ENCODE measurements around the gene PARN. TPM values are rescaled to one million over a fixed set of nuclear protein-coding genes. Genes with fewer than 3 reads are reported as not detected.
"Not testable (repeated sequence)": the region's sequence is repeated elsewhere in the genome, so short reads cannot be mapped to it uniquely, and the experiment has no call there.

PARN gene
- total and polyA plus RNA-seq, 12 donors, result 11.7 to 121 (median 35.6) TPM

DNA sequence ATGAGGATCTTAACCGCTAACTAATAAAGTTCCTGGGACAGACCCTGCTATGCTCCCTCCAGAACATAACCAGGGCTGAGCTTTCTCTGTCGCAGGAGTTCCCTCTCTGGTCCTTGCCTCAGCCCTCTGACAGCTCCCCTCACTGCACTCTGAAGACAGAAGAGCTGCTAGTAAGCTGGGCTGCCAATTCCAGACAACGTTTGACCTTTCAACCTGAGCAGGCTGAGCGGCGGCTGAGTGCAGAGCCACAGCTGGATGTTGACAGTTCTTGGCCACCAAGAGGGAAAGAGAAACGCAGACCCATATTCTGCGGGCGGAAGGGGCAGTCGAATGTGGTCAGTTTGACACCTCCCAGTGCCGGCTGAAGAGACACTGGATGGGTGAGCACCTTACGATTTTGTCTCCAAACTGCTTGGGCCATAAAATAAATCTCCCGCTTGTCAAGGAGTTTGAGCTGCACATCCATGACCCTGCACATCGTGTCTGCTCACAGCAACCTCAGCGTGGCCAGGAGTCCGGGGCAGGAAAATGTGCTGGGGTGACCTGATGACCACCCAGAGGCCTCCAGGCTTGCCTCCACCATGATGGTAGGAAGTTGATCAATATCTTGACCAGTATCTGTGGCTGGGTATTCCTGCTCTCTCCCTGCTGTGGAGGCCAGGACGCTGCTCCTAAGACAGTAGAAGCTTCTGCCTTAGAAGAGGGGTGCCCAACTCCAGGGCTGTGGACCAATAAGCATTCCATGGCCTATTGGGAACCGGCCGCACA lies 209.2 kb downstream of the PARN start:
- WGBS, 4 donors, result 73 to 84% (median 77%) methylated on average over 9 to 18 of the region's 18 CpGs
- H3K9me3 ChIP-seq (replicated peaks in 1 of 3), result no peaks in the 10 kb centered on the region
- H3K4me1 ChIP-seq (replicated peaks in 1 of 2), result peaks cover 0 to 3% of the 10 kb centered on the region in 2 donors
- TF ChIP-seq POLR2A (IDR thresholded peaks at IDR 0.05), result no peak
- TF ChIP-seq, protein P1, sequence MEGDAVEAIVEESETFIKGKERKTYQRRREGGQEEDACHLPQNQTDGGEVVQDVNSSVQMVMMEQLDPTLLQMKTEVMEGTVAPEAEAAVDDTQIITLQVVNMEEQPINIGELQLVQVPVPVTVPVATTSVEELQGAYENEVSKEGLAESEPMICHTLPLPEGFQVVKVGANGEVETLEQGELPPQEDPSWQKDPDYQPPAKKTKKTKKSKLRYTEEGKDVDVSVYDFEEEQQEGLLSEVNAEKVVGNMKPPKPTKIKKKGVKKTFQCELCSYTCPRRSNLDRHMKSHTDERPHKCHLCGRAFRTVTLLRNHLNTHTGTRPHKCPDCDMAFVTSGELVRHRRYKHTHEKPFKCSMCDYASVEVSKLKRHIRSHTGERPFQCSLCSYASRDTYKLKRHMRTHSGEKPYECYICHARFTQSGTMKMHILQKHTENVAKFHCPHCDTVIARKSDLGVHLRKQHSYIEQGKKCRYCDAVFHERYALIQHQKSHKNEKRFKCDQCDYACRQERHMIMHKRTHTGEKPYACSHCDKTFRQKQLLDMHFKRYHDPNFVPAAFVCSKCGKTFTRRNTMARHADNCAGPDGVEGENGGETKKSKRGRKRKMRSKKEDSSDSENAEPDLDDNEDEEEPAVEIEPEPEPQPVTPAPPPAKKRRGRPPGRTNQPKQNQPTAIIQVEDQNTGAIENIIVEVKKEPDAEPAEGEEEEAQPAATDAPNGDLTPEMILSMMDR (IDR thresholded peaks at IDR 0.05), result no peak
- peak in 3 of 7 donors; percentile 7 to 66 (median 21) for DNase-seq
- H3K36me3 ChIP-seq (replicated peaks in 1 of 2), result no peaks in the 10 kb centered on the region
- H3K27me3 ChIP-seq, result no peaks in the 10 kb centered on the region
- no peak overlapping the region for H3K4me3 ChIP-seq
- intact Hi-C loops (cut with DNase I), result no loop called here
- H3K27ac ChIP-seq, result no peak overlapping the region

DNA sequence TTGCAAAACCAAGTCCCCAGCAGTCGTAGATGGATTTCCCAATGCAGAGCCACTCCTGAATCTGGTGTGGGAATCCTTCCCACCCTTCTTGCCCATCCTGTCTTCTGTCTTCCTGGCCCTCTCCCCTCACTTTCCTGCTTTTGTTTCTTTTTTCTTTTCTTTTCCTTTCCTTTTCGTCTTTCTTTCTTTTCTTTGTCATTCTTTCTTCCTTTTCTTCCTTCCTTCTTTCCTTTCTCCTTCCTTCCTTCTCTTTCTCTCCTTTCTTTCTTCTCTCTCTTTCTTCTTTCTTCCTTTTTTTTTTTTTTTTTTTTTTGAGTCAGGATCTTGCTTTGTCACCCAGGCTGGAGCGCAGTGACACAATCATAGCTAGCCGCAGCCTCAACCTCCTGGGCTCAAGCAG lies 209.8 kb downstream of the PARN start:
- WGBS, 4 donors, result 81 to 90% (median 85%) methylated on average over 4 of the region's 4 CpGs
- H3K27ac ChIP-seq; H3K9me3 ChIP-seq (replicated peaks in 1 of 3); H3K36me3 ChIP-seq (replicated peaks in 1 of 2); H3K4me3 ChIP-seq; H3K27me3 ChIP-seq; intact Hi-C loops (cut with DNase I); H3K4me1 ChIP-seq (replicated peaks in 1 of 2); DNase-seq: not testable (repeated sequence)

DNA sequence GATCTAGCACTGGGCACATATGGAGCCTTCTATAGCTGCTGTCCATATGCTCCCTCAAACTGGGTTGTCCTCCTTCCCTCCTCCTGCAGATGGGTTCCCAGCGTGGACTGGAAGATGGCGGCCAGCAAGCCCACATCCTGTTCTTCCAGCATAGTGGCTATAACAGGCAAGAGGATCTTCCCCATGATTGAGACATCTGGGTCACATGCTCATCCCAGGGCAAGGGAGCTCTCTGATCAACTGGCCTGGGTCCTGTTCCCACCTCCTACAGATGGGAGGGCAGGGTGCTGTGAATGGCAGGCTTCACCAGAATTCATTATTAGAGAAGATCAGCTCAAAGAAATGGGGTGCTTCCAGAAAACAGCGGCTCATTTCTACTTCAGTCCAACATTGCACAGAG lies 210.2 kb downstream of the PARN start:
- no peak overlapping the region for H3K4me3 ChIP-seq
- H3K27me3 ChIP-seq, result no peaks in the 10 kb centered on the region
- H3K4me1 ChIP-seq (replicated peaks in 1 of 2), result peaks cover 0 to 3% of the 10 kb centered on the region in 2 donors
- intact Hi-C loops (cut with DNase I), result no loop called here
- peak overlapping the region in 1 of 5 donors; percentile 61 for H3K27ac ChIP-seq
- 79 to 94% (median 91%) methylated on average over 3 of the region's 3 CpGs for WGBS, 4 donors
- H3K36me3 ChIP-seq (replicated peaks in 1 of 2), result no peaks in the 10 kb centered on the region
- no peak for DNase-seq
- TF ChIP-seq, protein P1 (IDR thresholded peaks at IDR 0.05), result no peak
- TF ChIP-seq POLR2A (IDR thresholded peaks at IDR 0.05), result no peak
- H3K9me3 ChIP-seq (replicated peaks in 1 of 3), result no peaks in the 10 kb centered on the region

DNA sequence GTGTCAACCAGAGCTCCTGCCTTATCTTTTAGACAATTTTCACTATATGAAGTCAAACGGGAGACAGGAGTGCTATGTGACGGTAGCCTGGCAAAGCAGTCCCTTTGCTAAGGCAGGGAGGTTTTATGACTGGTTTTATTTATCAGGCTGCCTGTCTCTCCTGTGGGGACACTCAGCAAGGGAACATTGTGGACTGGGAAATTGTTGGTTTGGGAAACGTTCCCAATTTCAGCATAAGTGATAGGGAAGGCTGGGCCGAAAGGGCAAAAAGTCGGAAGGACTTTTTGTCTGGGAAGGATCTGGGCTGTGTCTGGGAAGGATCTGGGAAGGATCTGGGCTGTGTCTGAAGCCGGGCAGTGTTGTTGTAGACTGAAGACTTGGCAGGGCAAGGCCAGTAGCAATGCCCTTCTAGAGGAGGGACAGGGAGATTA lies 211.2 kb downstream of the PARN start:
- TF ChIP-seq, protein P1 (IDR thresholded peaks at IDR 0.05), result no peak
- TF ChIP-seq POLR2A (IDR thresholded peaks at IDR 0.05), result no peak
- intact Hi-C loops (cut with DNase I), result no loop called here
- WGBS, 4 donors, result 60 to 69% (median 65%) methylated on average over 6 of the region's 6 CpGs
- peak overlapping the region in 2 of 5 donors; percentile 17 to 61 for H3K27ac ChIP-seq
- DNase-seq, result peak in 2 of 7 donors; percentile 17 to 26
- no peaks in the 10 kb centered on the region for H3K9me3 ChIP-seq (replicated peaks in 1 of 3)
- no peak overlapping the region for H3K4me3 ChIP-seq
- peaks cover 0 to 3% of the 10 kb centered on the region in 2 donors for H3K4me1 ChIP-seq (replicated peaks in 1 of 2)
- H3K36me3 ChIP-seq (replicated peaks in 1 of 2), result no peaks in the 10 kb centered on the region
- no peaks in the 10 kb centered on the region for H3K27me3 ChIP-seq

DNA sequence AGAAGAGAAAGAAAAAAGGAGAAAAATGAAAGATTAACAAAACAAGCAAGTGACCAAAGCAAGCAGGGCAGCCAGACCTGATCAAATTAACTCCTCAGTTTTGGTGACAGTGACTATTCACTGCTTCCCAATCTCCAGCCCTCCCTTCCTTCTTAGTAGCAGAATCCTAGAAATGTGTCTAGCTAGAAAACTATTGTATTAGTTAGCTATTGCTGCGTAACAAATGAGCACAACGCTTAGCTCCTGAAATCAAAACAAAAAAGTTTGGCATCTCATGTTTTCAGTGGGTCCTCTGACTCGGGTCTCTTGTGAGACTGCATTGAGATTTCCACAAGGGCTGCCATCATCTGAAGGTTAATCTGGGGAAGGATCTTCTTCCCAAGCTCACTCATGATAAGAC lies 213.9 kb downstream of the PARN start:
- no peak for TF ChIP-seq POLR2A (IDR thresholded peaks at IDR 0.05)
- TF ChIP-seq, protein P1 (IDR thresholded peaks at IDR 0.05), result no peak
- DNase-seq, result no peak
- H3K4me1 ChIP-seq (replicated peaks in 1 of 2), result peaks cover 0 to 3% of the 10 kb centered on the region in 2 donors
- no peaks in the 10 kb centered on the region for H3K27me3 ChIP-seq
- intact Hi-C loops (cut with DNase I), result no loop called here
- no peaks in the 10 kb centered on the region for H3K9me3 ChIP-seq (replicated peaks in 1 of 3)
- H3K27ac ChIP-seq, result no peak overlapping the region
- no peak overlapping the region for H3K4me3 ChIP-seq
- no peaks in the 10 kb centered on the region for H3K36me3 ChIP-seq (replicated peaks in 1 of 2)
- WGBS, 4 donors, result 93 to 98% (median 97%) methylated on average over 3 of the region's 3 CpGs

Measured in adrenal gland (tissue), 12 donors.